Tongue (tissue), 2 donors: ENCODE results near the gene QRICH1. TPM values are rescaled to one million over a fixed set of nuclear protein-coding genes. Genes with fewer than 3 reads are reported as not detected.

Experiments used
- DNase-seq: peaks from one replicate; pipeline ENCODE4 v3.0.0-alpha.2; 2015
- total RNA-seq: library from RNA; depleted of rRNA; stranded (reverse); fragments of >200 nt; gene quantifications from one replicate; pipeline ENCODE4 v1.2.3, GENCODE V29; 2014

Gene QRICH1
- total RNA-seq, 1 donor from 2014 or later: 88.7 TPM

GRCh38 chr3:49119439-49119838, 25.6 kb upstream of the QRICH1 start:
- DNase-seq: no peak

- no peak for DNase-seq
These were observed 25.2 kb upstream of the QRICH1 start for GRCh38 chr3:49119036-49119435.

- DNase-seq: no peak
These were observed 18.4 kb upstream of the QRICH1 start for GRCh38 chr3:49112262-49112661.

GRCh38 chr3:49111347-49111746, 17.5 kb upstream of the QRICH1 start:
- DNase-seq: no peak

DNA sequence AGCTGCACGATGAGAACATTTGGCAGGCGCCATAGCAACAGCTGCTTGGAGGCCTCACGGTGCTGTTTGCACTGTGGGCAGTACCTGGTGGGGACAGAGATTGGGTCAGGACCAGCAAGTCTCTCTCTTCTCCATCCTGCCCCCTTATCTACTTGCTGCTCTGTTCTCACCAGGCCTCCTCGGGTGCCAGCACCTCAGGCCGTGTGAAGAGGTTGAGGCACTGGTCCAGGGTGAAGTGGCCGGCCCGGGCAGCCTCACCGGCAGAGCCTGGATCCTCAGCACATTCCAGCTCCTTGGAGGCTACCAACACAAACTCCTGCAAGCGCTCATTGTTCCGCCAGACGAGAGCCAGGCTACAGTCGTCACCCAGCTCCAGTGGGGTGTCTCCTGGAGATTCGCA, 16.9 kb upstream of the QRICH1 start:
- DNase-seq: no peak

DNA sequence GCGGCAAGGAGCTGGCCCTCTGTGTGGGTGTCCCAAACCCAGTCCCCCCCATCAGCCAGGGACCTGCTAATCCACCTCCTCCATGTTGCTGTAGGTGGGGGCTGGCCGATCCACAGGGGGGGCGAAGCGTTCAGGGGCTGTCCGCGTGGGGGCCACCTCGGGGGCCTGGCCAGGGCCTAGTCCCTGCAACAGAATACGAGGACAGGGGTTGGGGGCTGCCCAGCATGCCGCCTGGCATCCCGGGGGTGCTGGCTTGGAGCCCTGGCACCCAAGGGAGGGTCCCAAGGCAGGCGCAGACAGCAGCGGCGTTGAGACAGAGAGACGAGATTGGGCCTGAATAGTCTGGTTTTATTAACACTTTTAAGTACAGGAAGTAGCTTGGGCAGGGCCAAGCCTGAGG, 14.5 kb upstream of the QRICH1 start:
- DNase-seq: no peak

DNA sequence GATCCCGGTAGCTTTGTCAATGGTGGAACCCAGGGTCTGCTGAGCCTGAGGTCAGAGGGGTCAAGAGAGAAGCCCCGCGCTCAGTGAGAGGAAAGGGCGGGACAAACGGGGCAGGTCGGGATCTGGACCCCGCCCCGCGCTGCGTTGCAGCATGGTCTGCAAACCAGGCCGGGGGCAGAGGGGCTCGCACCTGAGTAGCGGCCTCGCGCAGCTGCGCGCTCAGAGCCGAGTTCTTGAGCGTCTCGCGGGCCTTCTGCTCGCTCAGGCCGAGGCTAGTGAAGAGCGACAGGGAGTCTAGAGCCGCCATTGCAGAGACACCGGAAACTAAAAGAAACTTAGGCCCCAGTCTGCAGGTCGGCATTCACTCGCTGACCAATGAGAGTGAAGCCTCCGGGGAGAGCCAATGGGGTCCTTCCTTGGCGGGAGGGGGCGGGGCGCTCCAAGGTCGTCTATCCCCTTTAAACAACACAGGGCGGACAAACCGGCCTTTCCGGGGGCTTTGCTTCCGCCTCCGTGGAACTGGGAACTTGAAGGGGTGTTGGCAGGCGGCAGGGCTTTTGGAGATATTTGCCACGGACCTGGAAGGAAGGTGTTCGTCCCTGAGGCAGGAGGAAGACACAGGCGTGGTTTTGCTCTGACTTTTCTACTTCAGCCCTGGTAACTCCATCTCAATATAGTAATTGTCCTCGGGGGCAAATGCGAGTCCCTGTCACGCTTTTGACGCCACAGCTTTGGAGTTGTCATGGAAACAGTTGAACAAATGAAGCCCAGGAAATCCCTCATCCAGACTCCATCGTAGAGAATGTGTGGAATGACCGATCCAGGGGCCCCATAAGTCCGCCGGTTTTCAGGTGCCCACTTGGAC, 10.8 kb upstream of the QRICH1 start, which contains the start of gene QARS1:
Gene QARS1, minus strand, starts transcription at position 331 of the 865 bp plus-strand sequence. Its CDS starts 24 bp downstream, at position 307.
- DNase-seq: peak; percentile 98

GRCh38 chr3:49104052-49104426, 10.2 kb upstream of the QRICH1 start:
- DNase-seq: no peak

DNA sequence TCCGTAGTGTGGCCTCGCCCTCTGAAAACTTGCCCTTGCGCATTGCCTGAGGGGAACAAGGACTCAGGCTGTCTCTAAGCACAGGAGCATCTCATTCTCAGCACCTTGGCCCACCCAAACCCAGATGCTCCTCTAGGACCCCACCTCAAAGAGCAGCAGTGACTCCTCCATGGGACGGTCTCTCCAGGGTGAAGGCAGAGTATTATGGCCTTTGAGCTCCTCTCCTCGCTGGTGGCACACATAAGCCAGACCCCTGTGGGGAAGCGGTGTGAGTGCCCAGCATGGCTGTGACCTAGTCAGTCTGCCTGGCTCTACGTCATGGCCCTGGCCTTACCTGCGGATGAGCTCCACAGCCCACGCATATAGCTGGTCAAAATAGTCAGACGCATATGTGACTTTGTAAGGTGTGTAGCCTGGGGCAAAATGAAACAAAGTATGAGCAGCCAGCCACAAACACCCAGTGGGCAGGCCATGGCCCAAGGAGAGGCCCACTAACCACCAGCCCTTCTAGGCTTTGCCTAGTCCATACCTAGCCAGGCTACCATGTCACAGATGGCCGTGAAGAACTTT, 6.3 kb upstream of the QRICH1 start:
- no peak for DNase-seq

DNA sequence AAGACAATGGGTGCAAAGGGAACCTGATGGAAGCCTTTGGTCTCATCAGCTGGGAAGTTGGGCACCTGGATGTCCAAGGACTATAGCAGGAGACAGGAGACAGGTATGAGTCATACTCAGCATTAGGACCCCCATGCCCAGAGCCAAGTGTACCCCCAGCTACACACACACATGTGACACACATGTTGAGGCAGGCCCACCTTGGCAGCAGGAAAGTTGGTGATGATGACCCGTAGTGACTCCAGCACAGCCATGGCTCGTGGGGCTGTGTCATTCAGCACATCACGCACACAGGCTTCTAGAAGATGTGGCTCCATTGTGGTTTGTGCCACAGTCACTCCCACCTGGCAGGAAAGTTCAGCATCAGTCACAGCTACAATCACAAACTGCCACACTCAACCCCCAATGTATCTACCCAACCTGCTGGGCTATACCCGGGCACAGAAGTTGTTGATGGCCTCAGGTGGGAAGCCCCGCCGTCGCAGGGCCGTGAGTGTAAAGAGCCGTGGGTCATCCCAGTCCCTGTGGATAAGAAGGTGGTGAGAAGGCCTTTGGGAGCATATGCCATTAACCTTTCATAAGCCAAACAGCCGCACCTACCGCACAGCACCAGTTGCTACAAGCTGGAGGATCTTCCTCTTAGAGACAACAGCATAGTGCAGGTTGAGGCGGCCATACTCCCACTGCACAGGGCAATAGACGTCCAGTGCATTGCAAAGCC, 5.2 kb upstream of the QRICH1 start:
- DNase-seq: no peak

DNA sequence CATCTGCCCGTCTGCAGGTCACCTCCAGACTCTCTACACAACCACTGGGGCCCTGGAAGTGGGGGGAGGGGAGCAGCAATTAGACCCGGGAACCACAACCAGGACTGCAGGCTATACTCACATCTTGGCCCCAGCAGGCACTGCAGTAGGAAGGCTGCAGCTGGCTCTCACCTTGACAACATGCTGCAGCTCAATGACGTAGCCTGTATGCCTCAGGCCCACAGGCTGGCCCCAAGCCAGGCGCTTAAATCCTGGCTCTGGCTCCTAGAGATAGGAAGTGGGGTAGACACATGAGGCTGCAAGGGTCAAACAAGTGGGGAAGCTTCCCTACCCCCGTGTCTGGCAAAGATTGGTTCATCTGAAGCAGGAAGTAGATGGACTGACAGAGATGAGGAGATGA, 4.6 kb upstream of the QRICH1 start:
- no peak for DNase-seq

DNA sequence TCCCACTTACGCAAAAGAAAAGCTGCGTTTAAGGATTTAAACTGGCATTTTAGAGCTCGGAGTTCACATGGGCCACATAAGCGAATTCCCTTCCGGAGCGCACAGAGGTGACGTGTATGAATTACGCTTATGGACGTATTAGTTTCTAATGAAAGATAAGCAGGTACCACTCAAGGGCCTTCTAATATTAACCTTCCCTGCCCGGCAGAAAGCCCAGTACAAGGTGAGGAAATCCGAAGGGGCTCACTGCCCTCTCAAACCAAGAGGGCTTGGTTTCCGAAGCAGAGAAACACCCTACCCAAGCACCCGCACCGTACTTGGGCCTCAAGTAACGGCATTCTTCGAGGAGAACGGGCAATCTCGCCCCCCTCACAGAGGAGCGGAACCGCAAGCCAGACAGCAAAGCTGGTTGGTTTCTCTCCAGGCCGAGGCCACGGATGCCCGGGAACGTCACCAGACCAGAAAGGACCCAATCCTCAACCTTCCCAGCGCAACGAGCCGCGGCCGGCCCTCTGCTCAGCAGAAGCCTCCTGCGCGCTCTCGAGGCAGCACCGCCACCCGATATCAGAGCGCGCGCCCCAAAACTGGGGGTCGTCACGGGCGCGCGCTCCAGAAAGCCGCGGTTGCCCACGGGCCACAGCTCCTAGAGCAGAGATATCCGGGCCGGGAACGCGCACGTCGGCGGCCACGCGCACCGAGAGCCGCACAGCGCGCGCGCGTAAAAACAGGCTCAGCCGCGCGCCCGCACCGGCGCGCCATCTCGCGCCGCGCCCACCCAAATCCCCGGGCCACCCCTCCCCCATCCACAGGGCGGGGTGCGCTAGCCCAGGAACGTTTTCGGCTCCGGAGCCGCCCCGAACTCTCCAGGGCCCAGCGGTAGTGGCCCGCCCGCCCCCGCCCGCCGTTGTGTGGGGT, 676 bp downstream of the QRICH1 start:
- DNase-seq: peak; percentile 90

DNA sequence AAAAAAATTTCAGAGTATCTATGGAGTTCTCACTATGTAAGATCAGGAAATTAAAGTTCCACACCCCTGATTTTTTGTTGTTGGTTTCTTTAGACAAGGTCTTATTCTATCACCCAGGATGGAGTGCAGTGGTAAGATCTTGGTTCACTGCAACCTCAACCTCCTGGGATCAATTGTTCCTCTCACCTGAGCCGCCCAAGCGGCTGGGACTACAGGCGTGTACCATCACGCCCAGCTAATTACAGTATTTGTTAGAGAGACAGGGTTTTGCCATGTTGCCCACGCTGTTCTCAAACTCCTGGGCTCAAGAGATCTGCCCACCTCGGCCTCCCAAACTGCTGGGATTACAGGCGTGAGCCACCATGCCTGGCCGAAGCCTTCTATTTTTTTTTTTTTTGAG, 12.4 kb downstream of the QRICH1 start:
- DNase-seq: no peak

DNA sequence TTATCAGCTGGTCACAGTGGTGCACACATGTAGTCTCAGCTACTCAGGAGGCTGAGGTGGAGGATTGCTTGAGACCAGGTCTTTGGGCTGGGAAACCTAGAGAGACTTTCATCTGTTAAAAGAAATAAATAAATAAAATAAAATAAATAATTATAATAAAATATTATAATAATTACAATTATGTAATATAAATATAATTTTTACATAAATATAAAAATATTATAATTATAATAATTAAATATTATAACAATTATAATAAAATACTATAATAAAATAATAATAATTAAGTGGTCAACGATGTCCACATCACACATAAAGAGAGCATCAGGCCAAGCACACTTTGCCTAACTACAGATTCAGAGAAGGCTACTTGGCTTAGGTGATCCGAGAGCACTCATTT, 14.6 kb downstream of the QRICH1 start:
- no peak for DNase-seq

GRCh38 chr3:49076646-49077045, 17.2 kb downstream of the QRICH1 start:
- DNase-seq: no peak

GRCh38 chr3:49076116-49076515, 17.8 kb downstream of the QRICH1 start:
- no peak for DNase-seq

DNA sequence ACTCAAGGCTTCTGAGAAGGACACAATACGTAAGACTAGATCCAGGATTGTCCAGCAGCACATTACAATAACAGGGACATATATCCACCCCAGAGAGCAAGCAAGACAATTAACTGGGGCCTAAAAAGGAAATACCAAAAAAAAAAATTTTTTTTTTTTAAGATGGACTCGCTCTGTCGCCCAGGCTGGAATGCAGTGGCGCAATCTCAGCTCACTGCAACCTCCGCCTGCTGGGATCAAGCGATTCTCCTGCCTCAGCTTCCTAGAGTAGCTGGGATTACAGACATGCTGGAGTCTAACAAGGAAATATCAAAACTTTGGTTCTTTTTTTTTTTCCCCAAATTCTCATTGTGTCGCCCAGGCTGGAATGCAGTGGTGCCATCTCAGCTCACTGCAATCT, 35.9 kb downstream of the QRICH1 start:
- no peak for DNase-seq

- DNase-seq: no peak
These were observed 36.6 kb downstream of the QRICH1 start for GRCh38 chr3:49057268-49057667.

DNA sequence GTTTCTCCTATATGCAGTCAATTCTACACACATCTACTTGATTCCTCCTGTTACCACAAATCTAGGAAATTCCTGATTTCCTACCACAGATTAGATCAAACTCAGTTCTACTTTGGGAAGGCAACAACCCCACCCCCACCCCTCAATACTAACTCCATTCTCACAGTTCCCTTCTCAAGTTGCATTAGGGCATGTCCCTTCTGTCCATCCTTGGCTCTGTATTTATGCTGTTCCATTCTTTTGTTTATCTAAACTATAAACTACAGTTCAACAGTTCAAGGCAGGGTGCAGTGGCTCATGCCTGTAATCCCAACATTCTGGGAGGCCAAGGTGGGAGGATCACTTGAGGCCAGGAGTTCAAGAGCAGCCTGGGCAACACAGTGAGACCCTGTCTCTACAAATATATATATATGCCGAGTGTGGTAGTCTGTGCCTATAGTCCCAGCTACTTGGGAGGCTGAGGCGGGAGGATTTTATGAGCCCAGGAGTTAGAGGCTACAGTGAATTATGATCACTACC, 39.5 kb downstream of the QRICH1 start:
- no peak for DNase-seq

DNA sequence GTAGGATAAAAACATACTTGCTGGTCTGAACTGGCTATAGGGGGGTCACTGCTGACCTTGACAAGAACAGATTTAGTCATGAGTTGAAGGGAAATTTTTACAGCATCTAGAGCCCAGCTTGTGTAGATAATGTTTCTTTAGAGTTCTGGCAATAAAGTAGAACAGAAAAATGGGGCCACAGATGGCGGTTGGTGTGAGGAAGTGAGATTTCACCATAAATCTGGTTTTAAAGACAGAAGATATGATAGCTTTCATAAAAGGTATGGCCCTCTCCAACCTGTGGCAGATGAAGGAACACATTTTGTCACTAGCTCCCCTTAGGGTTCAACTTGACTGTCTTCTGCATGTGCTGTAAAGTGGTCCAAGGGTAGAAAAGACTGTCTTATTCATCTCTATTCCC, 40.3 kb downstream of the QRICH1 start:
- DNase-seq: no peak

DNA sequence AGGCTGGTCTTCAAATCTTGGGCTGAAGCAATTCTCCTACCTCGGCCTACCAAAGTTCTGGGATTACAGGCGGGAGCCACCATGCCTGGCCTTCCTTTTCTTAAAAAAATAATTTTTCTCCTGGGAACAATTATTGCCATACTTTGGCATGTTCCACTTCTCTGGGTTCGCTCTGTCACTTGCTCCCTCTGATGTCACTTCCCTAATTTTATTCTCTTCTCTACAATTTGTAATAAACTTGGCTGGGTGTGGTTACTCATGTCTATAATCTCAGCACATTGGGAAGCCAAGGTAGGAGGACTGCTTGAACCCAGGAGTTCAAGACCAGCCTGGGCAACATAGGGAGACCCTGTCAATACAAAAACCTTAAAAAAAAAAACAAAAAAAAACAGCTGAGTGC, 58.6 kb downstream of the QRICH1 start:
- no peak for DNase-seq

- no peak for DNase-seq
These were observed 59.2 kb downstream of the QRICH1 start for GRCh38 chr3:49034650-49035049.
